T47D (cell line): ENCODE results near the gene NTN3.
A peak's percentile ranks its signal among the peaks of the same experiment; 100 is the strongest.
"Not testable (repeated sequence)": the region's sequence is repeated elsewhere in the genome, so short reads cannot be mapped to it uniquely, and the experiment has no call there.

ENCODE experiments used
- DNase-seq, 2 experiments: peaks; one replicate each; pipeline versions ENCODE4 v3.0.0 to v3.0.0-alpha.2; 2011 to 2012; ENCODE audit warnings: low read depth in 1 of 2, low spot score in 1 of 2
- JUND ChIP-seq: IDR thresholded peaks from 2 replicates; pipeline ENCODE4 v1.6.1; 2012; ENCODE audit warnings: low read depth
- in situ Hi-C: cut with HindIII; loops from 2 replicates; pipeline ENCODE4 v1.10.0; 2016; ENCODE audit warnings: low sequenced_read_pairs, low pct_unique_long_range_greater_than_20kb

The NTN3 gene

DNA sequence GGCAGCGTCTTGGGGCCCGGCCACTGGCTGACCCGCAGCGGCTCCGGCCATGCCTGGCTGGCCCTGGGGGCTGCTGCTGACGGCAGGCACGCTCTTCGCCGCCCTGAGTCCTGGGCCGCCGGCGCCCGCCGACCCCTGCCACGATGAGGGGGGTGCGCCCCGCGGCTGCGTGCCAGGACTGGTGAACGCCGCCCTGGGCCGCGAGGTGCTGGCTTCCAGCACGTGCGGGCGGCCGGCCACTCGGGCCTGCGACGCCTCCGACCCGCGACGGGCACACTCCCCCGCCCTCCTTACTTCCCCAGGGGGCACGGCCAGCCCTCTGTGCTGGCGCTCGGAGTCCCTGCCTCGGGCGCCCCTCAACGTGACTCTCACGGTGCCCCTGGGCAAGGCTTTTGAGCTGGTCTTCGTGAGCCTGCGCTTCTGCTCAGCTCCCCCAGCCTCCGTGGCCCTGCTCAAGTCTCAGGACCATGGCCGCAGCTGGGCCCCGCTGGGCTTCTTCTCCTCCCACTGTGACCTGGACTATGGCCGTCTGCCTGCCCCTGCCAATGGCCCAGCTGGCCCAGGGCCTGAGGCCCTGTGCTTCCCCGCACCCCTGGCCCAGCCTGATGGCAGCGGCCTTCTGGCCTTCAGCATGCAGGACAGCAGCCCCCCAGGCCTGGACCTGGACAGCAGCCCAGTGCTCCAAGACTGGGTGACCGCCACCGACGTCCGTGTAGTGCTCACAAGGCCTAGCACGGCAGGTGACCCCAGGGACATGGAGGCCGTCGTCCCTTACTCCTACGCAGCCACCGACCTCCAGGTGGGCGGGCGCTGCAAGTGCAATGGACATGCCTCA, 773 bp downstream of the NTN3 start:
- DNase-seq = no peak
- in situ Hi-C loops = no loop called here
- TF ChIP-seq JUND = no peak

DNA sequence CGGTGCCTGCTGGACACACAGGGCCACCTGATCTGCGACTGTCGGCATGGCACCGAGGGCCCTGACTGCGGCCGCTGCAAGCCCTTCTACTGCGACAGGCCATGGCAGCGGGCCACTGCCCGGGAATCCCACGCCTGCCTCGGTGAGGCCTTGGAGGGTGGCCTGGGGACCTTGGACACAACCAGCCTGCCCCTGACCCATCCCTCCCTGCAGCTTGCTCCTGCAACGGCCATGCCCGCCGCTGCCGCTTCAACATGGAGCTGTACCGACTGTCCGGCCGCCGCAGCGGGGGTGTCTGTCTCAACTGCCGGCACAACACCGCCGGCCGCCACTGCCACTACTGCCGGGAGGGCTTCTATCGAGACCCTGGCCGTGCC, 1.4 kb downstream of the NTN3 start:
- TF ChIP-seq JUND = no peak
- no peak for DNase-seq
- in situ Hi-C loops = no loop called here

DNA sequence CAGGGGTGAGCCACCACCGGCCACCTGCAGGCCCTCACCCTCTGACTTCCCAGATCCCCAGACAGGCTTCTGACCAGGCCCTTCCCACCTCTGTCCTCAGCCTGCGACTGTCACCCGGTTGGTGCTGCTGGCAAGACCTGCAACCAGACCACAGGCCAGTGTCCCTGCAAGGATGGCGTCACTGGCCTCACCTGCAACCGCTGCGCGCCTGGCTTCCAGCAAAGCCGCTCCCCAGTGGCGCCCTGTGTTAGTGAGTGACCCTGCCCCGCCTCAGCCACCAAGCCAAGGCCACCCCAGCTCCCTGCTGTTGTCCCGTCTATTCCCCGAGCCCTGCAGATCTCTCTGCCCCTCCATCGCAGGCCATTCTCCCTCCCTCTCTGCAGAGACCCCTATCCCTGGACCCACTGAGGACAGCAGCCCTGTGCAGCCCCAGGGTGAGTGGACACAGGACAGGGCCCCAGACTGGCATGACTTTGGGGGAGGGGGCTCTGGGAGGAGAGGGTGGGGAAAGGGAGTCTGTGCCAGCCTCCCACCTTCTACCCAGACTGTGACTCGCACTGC, 1.9 kb downstream of the NTN3 start:
- in situ Hi-C loops = no loop called here
- TF ChIP-seq JUND = no peak
- no peak for DNase-seq

DNA sequence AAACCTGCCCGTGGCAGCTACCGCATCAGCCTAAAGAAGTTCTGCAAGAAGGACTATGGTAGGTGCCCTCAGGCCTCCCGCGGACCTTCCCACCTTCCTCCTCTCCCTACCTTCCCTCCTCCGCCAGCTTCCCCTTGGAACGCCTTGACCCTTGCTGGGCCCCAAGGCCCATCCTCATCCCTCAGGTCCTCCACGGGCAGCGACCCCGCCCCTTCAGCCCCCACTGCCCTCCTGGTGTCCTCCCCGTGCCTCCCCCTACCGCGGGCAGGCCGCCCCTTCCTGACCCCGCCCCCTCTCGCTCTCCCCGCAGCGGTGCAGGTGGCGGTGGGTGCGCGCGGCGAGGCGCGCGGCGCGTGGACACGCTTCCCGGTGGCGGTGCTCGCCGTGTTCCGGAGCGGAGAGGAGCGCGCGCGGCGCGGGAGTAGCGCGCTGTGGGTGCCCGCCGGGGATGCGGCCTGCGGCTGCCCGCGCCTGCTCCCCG, 2.4 kb downstream of the NTN3 start:
- DNase-seq = no peak
- in situ Hi-C loops = no loop called here
- TF ChIP-seq JUND = no peak

DNA sequence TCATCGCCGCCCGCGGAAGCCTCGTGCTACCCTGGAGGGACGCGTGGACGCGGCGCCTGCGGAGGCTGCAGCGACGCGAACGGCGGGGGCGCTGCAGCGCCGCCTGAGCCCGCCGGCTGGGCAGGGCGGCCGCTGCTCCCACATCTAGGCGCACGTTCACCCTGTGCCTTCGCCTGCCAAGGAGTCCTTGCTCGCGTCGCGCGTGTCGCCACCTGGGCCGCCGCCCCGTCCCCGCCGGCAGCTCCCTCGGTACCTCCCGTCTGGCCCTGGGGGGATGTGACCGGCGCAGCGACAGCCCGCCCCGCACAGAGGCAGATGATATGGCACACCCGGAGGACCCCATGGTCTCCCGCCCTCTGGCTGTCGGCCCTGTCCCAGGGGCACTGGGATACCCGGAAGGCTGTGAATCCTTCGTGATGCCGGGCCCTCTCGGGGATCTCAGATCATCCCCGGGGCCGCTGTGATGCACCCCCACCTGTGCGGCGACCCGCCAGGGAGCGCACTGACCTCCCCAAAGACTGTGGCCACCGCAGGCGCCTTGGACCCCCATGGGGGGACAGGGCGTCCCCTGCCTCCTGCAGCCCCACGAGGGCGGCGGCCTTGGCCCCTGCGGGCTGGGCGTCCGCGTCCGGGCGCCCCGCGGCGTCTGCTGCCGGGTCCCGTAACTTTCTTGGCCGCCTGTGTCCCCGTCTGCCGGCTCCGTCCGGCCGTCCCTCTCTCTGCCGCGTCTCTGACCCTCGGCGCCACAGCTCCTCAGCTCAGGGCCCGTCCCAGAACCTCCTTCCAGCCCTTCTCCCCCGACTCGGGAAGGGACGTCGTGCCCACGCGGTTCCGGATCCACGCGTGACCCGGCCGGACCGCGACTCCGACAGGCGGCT, 3.1 kb downstream of the NTN3 start:
- in situ Hi-C loops = no loop called here
- TF ChIP-seq JUND = no peak
- DNase-seq = peak; percentile 60 to 89

DNA sequence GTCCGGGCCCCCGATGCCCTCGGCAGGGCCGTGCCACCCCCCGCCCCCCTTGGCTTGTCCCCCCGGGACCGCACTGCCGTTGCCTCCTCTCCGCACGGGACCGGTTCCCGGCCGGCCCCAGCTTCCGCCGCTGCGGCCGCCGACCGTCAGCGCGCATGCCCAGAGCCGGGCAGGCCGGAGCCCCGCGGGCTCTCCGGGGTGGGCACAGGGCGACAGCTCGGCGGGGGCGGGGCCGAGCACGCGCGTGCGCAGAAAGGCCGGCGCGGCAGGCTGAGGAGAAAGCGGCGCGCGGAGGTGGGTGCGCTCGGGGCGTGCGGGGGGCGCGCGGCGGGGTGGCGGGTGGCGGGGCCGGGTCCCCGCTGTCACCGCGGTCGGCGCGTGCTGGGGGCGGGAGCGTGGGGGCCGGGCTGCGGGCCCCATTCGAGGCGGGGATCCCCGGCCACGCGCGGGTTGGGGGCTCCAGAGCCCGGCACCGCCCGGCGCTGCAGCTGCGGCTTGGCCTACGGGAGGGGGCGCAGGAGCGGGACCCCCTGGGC, 3.8 kb downstream of the NTN3 start, which contains the start of gene TBC1D24:
TSS of gene TBC1D24 (plus strand) at position 251 of the 536 bp plus-strand sequence. CDS start 21,022 bp downstream, outside the sequence.
- no peak for TF ChIP-seq JUND
- in situ Hi-C loops = no loop called here
- DNase-seq = peak; percentile 88 to 99

DNA sequence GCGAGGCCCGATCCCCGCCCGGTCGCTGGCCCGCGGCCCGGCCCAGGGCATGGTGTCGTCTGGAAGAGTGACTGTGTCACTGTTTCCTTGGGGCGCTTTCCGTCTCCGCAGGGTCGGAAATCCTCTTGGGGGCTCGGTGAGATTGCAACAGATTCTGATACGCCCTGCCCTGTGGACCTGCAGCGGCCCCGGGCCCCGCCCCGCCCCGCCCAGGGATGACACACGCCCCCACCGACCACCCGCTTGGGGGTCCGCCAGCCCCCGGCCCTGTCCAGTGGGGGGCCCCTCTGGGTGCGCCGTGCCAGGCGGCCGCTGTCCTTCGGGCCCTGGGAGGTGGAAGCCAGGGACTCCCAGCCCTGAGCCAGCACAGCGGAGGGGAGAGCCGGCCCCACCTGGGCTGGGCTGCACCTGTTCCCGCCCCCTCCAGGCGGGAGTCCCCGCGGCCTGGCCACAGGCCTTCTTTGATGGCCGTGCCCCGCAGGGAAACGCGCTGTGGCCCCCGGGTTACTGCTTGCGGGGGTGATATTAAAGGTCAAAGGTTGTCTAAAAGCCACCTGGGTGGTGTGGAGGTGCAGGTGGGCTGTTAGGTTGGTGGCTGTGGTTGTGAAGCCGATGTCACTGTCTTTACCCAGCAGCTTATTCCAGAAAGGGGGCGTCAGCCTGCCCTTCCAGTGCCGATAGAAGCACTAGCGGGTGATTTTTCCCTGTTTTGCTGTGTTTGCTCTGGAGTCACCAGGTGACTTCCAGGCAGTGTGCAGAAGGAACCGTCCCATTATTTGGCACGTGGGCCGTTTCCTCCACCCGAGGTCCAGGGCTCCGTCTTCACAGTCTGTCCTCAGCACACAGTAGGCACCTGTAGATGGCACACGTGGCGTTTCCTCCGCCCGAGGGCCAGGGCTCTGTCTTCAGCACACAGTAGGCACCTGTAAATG, 4.6 kb downstream of the NTN3 start:
- in situ Hi-C loops = no loop called here
- peak in 1 of 2 experiments; percentile 73 for DNase-seq
- no peak for TF ChIP-seq JUND

DNA sequence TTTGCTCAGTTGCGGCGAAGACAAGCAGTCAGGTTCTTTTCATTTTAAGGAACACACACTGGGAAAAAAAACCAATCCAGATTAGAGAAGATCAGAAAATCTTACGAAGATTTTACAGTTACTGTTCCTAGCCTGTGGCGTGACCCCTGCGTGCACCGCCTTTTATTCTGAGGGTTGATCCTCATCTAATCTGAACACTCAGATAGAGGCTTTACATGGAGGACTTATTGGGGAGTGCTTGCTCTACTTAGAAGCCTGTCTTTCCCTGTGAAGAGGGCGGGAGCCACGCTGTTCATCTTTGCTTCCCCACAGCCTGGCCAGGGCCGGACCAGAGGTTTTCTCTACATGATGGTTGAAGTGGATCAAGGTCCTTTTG, 5.2 kb downstream of the NTN3 start:
- in situ Hi-C loops = no loop called here
- TF ChIP-seq JUND = no peak

DNA sequence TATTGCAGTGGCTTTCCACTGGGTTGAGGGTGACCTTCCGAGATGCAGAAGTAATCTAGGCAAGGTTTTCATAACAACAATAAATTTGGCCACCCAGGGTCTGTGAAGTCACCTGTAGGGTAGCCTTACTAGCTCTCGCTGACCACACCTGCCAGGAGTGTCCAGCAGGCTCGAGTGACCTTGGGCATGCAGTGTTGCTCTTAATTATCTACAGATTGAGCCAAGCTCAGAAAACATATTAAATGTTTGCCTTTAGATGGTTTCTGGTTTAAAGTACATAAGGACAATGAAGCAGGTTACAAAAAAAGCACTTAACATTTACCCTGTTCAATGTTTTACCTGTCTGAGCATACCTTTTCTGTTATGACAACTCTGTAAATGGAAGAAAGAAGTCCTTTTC, 5.6 kb downstream of the NTN3 start:
- DNase-seq = no peak
- in situ Hi-C loops = no loop called here
- TF ChIP-seq JUND = no peak

More for the DNA sequence above, 5.2 kb downstream of the NTN3 start:
- no peak for DNase-seq

DNA sequence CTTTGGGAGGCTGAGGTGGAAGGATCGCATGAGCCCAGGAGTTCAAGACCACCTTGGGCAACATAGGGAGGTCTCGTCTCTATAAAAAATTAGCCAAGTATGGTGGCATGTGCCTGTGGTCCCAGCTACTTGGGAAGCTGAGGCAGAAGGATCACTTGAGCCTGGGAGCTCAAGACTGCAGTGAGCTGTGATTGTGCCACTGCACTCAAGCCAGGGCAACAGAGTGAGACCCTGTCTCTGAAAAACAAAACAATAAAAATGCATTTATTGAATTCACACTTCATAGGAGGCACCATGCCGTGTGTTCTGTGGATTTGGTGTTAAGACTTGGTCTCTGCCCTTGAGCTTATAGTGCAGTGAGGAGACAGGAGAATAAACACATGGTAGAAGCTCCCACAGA, 6.2 kb downstream of the NTN3 start:
- no peak for TF ChIP-seq JUND
- in situ Hi-C loops = no loop called here
- DNase-seq = no peak

DNA sequence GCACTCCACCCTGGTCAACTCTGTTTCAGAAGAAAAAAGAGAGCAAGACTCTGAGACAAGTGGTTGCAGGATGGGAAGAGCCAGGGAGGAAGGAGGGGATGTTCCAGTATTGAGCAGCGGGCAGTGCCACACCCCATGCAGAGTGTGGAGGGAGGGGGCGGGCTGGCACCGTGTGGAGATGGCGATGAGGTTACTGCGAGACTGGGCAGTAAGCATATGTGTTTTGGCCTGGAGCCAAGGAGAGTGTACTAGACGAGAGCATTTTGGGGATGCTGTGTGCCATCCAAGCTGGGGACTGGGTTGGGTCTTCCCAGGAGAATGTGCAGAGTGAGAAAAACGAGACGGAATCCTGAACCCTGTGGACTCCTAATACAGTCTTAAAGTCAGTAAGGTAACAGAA, 7.2 kb downstream of the NTN3 start:
- in situ Hi-C loops = no loop called here
- no peak for DNase-seq
- TF ChIP-seq JUND = no peak

DNA sequence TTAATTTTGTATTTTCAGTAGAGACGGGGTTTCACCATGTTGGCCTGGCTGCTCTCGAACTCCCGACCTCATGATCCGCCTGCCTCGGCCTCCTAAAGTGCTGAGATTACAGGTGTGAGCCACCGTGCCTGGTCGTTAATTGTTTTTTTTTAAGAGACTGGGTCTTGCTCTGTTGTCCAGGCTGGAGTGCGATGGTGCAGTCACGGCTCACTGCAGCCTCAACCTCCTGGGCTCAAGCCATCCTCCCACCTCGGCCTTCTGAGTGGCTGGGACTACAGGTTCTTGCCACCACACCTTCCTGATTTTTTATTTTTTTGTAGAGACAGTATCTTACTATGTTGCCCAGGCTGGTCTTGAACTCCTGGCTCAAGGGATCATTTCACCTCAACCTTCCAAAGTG, 8.9 kb downstream of the NTN3 start:
- in situ Hi-C loops = not testable (repeated sequence)

More for the DNA sequence above, 8.9 kb downstream of the NTN3 start:
- not testable (repeated sequence) for DNase-seq
